Loucy (cell line): Measurements from ENCODE around the gene EFCC1.
A peak's percentile ranks its signal among the peaks of the same experiment; 100 is the strongest.

Source experiments
- H2AFZ ChIP-seq: fragments of 200-600 bp; sonication (generic); 2 replicates; pipeline ENCODE4 v1.6.0; 2016; ENCODE audit warnings: antibody characterized with exemption, mild to moderate bottlenecking, low read length, moderate library complexity
- H3F3A ChIP-seq: fragments of 200-600 bp; 2 replicates; pipeline ENCODE4 v1.6.0; 2016; ENCODE audit warnings: antibody characterized with exemption, low read depth, mild to moderate bottlenecking
- H3K27me3 ChIP-seq: fragments of 200-600 bp; sonication (generic); 2 replicates; pipeline ENCODE4 v1.6.1; 2014; ENCODE audit warnings: low read length, mild to moderate bottlenecking; ENCODE audit not compliant: insufficient read depth, poor library complexity, severe bottlenecking
- H3K36me3 ChIP-seq: fragments of 200-600 bp; sonication (generic); 2 replicates; pipeline ENCODE4 v1.6.1; 2016; ENCODE audit warnings: low read length; ENCODE audit not compliant: insufficient read depth
- H3K4me1 ChIP-seq: fragments of 200-600 bp; sonication (generic); 2 replicates; pipeline ENCODE4 v1.5.1; 2014; ENCODE audit warnings: low read length, mild to moderate bottlenecking; ENCODE audit not compliant: insufficient read depth, poor library complexity, severe bottlenecking
- H3K4me2 ChIP-seq: fragments of 200-600 bp; sonication (generic); 2 replicates; pipeline ENCODE4 v1.6.0; 2014; ENCODE audit warnings: antibody characterized with exemption, low read length, low read depth, mild to moderate bottlenecking; ENCODE audit not compliant: poor library complexity, severe bottlenecking
- H3K4me3 ChIP-seq: fragments of 200-600 bp; sonication (generic); 2 replicates; pipeline ENCODE4 v1.5.1; 2014; ENCODE audit warnings: low read length, mild to moderate bottlenecking, mixed read lengths; ENCODE audit not compliant: poor library complexity, severe bottlenecking
- H3K79me2 ChIP-seq: fragments of 200-600 bp; sonication (generic); 2 replicates; pipeline ENCODE4 v1.6.1; 2014; ENCODE audit warnings: low read length; ENCODE audit not compliant: insufficient read depth
- H3K9ac ChIP-seq: fragments of 200-600 bp; sonication (generic); 2 replicates; pipeline ENCODE4 v1.6.0; 2014; ENCODE audit warnings: mild to moderate bottlenecking, low read depth, low read length, moderate library complexity; ENCODE audit not compliant: poor library complexity, severe bottlenecking
- H3K9me2 ChIP-seq: fragments of 200-600 bp; sonication (generic); replicated peaks from 2 replicates; pipeline ENCODE4 v1.6.1; 2016; ENCODE audit warnings: low read depth, low read length, mixed read lengths
- H3K9me3 ChIP-seq: fragments of 200-600 bp; sonication (generic); 2 replicates; pipeline ENCODE4 v1.6.1; 2014; ENCODE audit warnings: mild to moderate bottlenecking, antibody characterized with exemption, low read length, low read depth; ENCODE audit not compliant: insufficient read depth
- H4K20me1 ChIP-seq: fragments of 200-600 bp; sonication (generic); 2 replicates; pipeline ENCODE4 v1.6.0; 2014; ENCODE audit warnings: antibody characterized with exemption, low read length, mild to moderate bottlenecking; ENCODE audit not compliant: insufficient read depth, poor library complexity, severe bottlenecking
- CTCF ChIP-seq: fragments of 200-600 bp; sonication (generic); conservative IDR thresholded peaks from 2 replicates; pipeline ENCODE4 v1.5.1; 2014; ENCODE audit warnings: mild to moderate bottlenecking, antibody characterized with exemption, low read length
- EZH2phosphoT487 ChIP-seq: fragments of 200-600 bp; IDR thresholded peaks from 2 replicates; pipeline ENCODE4 v1.6.1; 2018; ENCODE audit warnings: antibody characterized with exemption, mild to moderate bottlenecking, moderate library complexity, borderline replicate concordance

EFCC1 gene

GRCh38 chr3:128996726-128997125 lies 4.4 kb upstream of the EFCC1 start:
- TF ChIP-seq EZH2phosphoT487, result no peak
- H3K9ac ChIP-seq, result no peak overlapping the region
- no peaks in the 10 kb centered on the region for H3K9me2 ChIP-seq
- no peaks in the 10 kb centered on the region for H4K20me1 ChIP-seq
- no peaks in the 10 kb centered on the region for H3K27me3 ChIP-seq
- peaks cover 12% of the 10 kb centered on the region; the same call in 1 of the 2 replicates for H3F3A ChIP-seq
- H3K4me3 ChIP-seq, result no peak overlapping the region
- H3K79me2 ChIP-seq, result no peaks in the 10 kb centered on the region
- no peaks in the 10 kb centered on the region for H3K36me3 ChIP-seq
- no peak overlapping the region for H3K4me2 ChIP-seq
- peak overlapping the region; percentile 29; the same call in 1 of the 2 replicates for H2AFZ ChIP-seq
- H3K9me3 ChIP-seq, result no peaks in the 10 kb centered on the region
- H3K4me1 ChIP-seq, result peaks cover 60% of the 10 kb centered on the region

GRCh38 chr3:128997486-128998133 lies 3.5 kb upstream of the EFCC1 start:
- Histone ChIP-seq H3K36me3 (no peaks in the 10 kb centered on the region), H4K20me1 (no peaks in the 10 kb centered on the region), H3K9me3 (no peaks in the 10 kb centered on the region), H3F3A (peaks cover 12% of the 10 kb centered on the region; the same call in 1 of the 2 replicates), H3K9ac (peak overlapping the region; percentile 65), H3K4me3 (peak overlapping the region; percentile 57), H3K27me3 (no peaks in the 10 kb centered on the region), H3K9me2 (no peaks in the 10 kb centered on the region), H3K4me2 (peak overlapping the region; percentile 80), H3K4me1 (peaks cover 59% of the 10 kb centered on the region), H3K79me2 (no peaks in the 10 kb centered on the region), H2AFZ (no peak overlapping the region)
- TF ChIP-seq CTCF (no peak), EZH2phosphoT487 (no peak)

GRCh38 chr3:128998561-128998960 lies 2.5 kb upstream of the EFCC1 start:
- Histone ChIP-seq H3K4me2 (peak overlapping the region; percentile 80), H3K4me3 (peak overlapping the region; percentile 57)

More at GRCh38 chr3:128998561-128998960, 2.5 kb upstream of the EFCC1 start:
- Histone ChIP-seq H4K20me1 (no peaks in the 10 kb centered on the region), H3K9me3 (no peaks in the 10 kb centered on the region), H3K27me3 (no peaks in the 10 kb centered on the region), H2AFZ (peak overlapping the region; percentile 47; the same call in 1 of the 2 replicates), H3F3A (peaks cover 12% of the 10 kb centered on the region; the same call in 1 of the 2 replicates), H3K36me3 (no peaks in the 10 kb centered on the region), H3K79me2 (no peaks in the 10 kb centered on the region), H3K4me1 (peaks cover 63% of the 10 kb centered on the region), H3K9me2 (no peaks in the 10 kb centered on the region), H3K9ac (peak overlapping the region; percentile 65)
- TF ChIP-seq EZH2phosphoT487 (no peak), CTCF (no peak)
